ENCODE measurements around the gene SPEM3.

DNA sequence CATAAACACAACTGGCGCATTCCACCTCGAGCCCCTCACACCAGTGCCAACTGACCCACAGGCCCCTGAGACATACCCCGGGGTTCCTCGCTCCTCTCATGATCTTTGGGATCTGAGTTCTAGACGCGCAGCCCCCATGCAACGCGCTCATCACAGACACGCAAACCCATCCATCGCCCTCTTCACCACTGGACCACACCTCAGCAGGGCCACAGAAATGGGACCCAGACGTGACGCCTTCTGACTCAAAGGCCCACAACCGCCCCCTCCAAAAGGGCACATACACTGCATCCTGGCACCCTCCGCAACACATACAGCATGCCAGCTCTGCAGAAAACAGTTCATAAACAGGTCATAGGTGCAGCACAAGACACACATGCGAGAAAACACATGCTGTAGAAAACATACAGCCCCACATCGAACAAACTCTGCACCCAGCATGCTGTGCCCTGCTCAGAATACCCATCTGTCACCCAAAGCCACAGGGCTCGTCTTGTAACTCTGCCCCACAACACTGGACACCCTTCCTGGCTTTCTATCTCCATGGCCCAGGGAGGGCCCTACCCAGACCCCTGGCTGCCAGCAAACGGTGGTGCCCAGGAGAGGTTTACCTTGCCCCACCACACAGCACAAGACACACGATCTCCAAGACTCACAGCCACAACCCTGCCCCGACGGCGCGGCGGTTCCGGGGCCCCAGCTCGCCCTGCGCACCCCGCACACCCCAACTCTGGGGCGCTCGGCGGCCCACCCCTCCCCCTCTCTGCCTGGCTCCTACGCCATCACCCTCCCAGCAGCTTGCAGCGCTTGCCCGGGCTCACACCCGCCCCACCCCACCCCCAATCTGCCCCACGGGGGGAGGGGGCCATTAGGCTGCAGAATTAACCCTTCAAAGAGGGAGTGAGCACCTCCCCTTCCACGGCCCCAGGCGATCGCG lies 49.9 kb downstream of the SPEM3 start:
- peak; percentile 7 for TF ChIP-seq POLR2A (IDR thresholded peaks at IDR 0.05)
- TF ChIP-seq, protein P1, sequence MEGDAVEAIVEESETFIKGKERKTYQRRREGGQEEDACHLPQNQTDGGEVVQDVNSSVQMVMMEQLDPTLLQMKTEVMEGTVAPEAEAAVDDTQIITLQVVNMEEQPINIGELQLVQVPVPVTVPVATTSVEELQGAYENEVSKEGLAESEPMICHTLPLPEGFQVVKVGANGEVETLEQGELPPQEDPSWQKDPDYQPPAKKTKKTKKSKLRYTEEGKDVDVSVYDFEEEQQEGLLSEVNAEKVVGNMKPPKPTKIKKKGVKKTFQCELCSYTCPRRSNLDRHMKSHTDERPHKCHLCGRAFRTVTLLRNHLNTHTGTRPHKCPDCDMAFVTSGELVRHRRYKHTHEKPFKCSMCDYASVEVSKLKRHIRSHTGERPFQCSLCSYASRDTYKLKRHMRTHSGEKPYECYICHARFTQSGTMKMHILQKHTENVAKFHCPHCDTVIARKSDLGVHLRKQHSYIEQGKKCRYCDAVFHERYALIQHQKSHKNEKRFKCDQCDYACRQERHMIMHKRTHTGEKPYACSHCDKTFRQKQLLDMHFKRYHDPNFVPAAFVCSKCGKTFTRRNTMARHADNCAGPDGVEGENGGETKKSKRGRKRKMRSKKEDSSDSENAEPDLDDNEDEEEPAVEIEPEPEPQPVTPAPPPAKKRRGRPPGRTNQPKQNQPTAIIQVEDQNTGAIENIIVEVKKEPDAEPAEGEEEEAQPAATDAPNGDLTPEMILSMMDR (IDR thresholded peaks at IDR 0.05): peak in 2 of 5 experiments; percentile 11 to 17
- no peak for TF ChIP-seq EP300 (IDR thresholded peaks at IDR 0.05; ENCODE audit: low read depth)
